BLaER1 treated with 17β-estradiol and CSF1 and Interleukin-3, amounts not matched to agents 10 nM and 100 nM (cell line): ENCODE measurements around the gene ARHGAP27.

Source experiments
- H3K27ac ChIP-seq, 11 experiments: shearing (Covaris generic); formaldehyde crosslinking; 2 replicates each; pipeline ENCODE4 v1.8.1; 2022
- H3K27me3 ChIP-seq, 11 experiments: shearing (Covaris generic); formaldehyde crosslinking; 2 replicates each; pipeline ENCODE4 v1.8.1; 2022
- H3K36me3 ChIP-seq, 11 experiments: shearing (Covaris generic); formaldehyde crosslinking; 2 replicates each; pipeline ENCODE4 v1.8.1; 2022
- H3K4me1 ChIP-seq, 10 experiments: shearing (Covaris generic); formaldehyde crosslinking; 2 replicates each; pipeline ENCODE4 v1.8.1; 2022
- H3K4me2 ChIP-seq, 11 experiments: shearing (Covaris generic); formaldehyde crosslinking; 2 replicates each; pipeline ENCODE4 v1.8.1; 2022
- H3K4me3 ChIP-seq, 10 experiments: shearing (Covaris generic); formaldehyde crosslinking; 2 replicates each; pipeline ENCODE4 v1.8.1; 2022
- H3K9ac ChIP-seq, 11 experiments: shearing (Covaris generic); formaldehyde crosslinking; 2 replicates each; pipeline ENCODE4 v1.8.1; 2022
- H3K9me3 ChIP-seq, 11 experiments: shearing (Covaris generic); formaldehyde crosslinking; replicated peaks in 1 of 11; 2 replicates each; pipeline ENCODE4 v1.8.1; 2022
- H4K20me1 ChIP-seq, 11 experiments: shearing (Covaris generic); formaldehyde crosslinking; 2 replicates each; pipeline ENCODE4 v1.8.1; 2022
- Cebpa-rat ChIP-seq, 11 experiments: shearing (Covaris generic); IDR thresholded peaks; 2 replicates each; pipeline ENCODE4 v1.8.1; 2022

The ARHGAP27 gene

DNA sequence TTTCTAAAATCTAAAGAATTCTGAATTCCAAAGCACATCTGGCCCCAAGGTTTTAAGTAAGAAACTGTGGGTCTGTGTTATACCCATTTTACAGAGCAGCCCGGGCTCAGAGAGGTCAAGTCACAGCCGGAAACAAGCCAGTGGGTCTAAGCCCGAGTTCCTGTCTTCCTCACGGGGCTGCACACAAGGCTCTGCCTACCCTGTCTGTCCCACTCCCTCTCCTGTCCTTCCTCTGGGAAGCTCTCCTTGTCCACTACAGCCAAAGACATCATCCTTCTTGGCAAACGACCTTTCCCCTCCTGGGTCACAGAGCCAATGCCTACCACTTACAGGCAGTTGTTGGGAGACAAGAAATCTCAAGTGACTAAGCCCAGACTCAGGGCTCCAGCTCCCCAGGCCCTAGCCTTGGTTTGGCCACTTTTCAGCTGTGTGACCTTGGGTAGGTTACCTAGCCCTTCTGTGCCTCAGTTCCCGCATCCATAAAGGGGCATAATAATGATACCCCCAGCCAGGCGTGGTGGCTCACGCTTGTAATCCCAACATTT is 60.3 kb downstream of the ARHGAP27 start:
- Histone ChIP-seq H3K27ac (no peak overlapping the region), H3K4me3 (no peak overlapping the region), H3K36me3 (no peaks in the 10 kb centered on the region), H3K4me2 (peak overlapping the region in 8 of 11 experiments; percentile 15 to 80 (median 74); a peak in 5 of 22 replicates), H3K9me3 (no peaks in the 10 kb centered on the region), H3K27me3 (peaks cover 17 to 35% (median 26%) of the 10 kb centered on the region in 11 experiments), H3K4me1 (peaks cover 25 to 44% (median 36%) of the 10 kb centered on the region in 10 experiments), H3K9ac (no peak overlapping the region), H4K20me1 (no peaks in the 10 kb centered on the region)
- TF ChIP-seq Cebpa-rat (IDR thresholded peaks at IDR 0.05) = no peak

GRCh38 chr17:45371414-45372324 is 61.0 kb downstream of the ARHGAP27 start:
- Histone ChIP-seq H3K9me3 (no peaks in the 10 kb centered on the region), H3K27me3 (peaks cover 17 to 35% (median 26%) of the 10 kb centered on the region in 11 experiments), H3K27ac (no peak overlapping the region), H4K20me1 (no peaks in the 10 kb centered on the region), H3K9ac (no peak overlapping the region), H3K4me1 (peaks cover 28 to 45% (median 37%) of the 10 kb centered on the region in 10 experiments), H3K36me3 (no peaks in the 10 kb centered on the region), H3K4me3 (peak overlapping the region in 1 of 10 experiments; percentile 22; a peak in 1 of 20 replicates), H3K4me2 (peak overlapping the region; percentile 7 to 82 (median 60); a peak in 20 of 22 replicates)
- no peak for TF ChIP-seq Cebpa-rat (IDR thresholded peaks at IDR 0.05)

- Histone ChIP-seq H3K4me1 (peaks cover 35 to 52% (median 40%) of the 10 kb centered on the region in 10 experiments), H3K27ac (no peak overlapping the region), H3K4me3 (no peak overlapping the region; a peak in 1 of 20 replicates), H4K20me1 (no peaks in the 10 kb centered on the region), H3K9ac (no peak overlapping the region), H3K4me2 (peak overlapping the region; percentile 5 to 82 (median 60); a peak in 20 of 22 replicates), H3K27me3 (peaks cover 17 to 35% (median 26%) of the 10 kb centered on the region in 11 experiments), H3K36me3 (no peaks in the 10 kb centered on the region), H3K9me3 (no peaks in the 10 kb centered on the region)
- TF ChIP-seq Cebpa-rat (IDR thresholded peaks at IDR 0.05) = no peak
Measured at GRCh38 chr17:45370949-45371413, 61.7 kb downstream of the ARHGAP27 start.

- Histone ChIP-seq H3K27ac (no peak overlapping the region), H3K27me3 (peaks cover 17 to 35% (median 26%) of the 10 kb centered on the region in 11 experiments), H3K4me2 (no peak overlapping the region), H3K4me1 (peaks cover 44 to 64% (median 51%) of the 10 kb centered on the region in 10 experiments), H3K4me3 (no peak overlapping the region), H4K20me1 (no peaks in the 10 kb centered on the region), H3K9me3 (no peaks in the 10 kb centered on the region), H3K9ac (no peak overlapping the region), H3K36me3 (no peaks in the 10 kb centered on the region)
- TF ChIP-seq Cebpa-rat (IDR thresholded peaks at IDR 0.05) = no peak
Measured at GRCh38 chr17:45369421-45369820, 63.2 kb downstream of the ARHGAP27 start.

DNA sequence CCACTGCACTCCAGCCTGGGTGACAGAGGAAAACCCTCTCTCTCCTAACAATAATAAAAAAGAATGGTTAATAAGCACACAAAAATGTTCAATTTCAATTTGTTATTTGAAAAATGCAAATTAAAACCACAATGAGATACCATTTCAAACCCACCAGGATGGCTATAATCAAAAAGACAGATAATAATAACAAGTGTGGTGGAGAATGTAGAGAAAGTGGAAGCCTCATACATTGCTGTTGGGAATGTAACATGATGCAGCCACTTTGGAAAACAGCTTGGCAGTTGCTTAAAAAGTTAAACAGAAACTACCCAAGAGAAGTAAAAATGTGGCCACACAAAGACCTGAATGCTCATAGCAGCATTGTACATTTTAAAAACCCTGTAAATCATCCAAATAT is 64.0 kb downstream of the ARHGAP27 start:
- Histone ChIP-seq H3K27ac (no peak overlapping the region), H3K9ac (no peak overlapping the region), H3K9me3 (peaks cover 0 to 1% (median 0%) of the 10 kb centered on the region in 11 experiments; a peak in 6 of 22 replicates), H3K4me1 (peaks cover 41 to 64% (median 52%) of the 10 kb centered on the region in 10 experiments), H3K4me3 (no peak overlapping the region), H3K4me2 (no peak overlapping the region), H3K27me3 (peaks cover 17 to 35% (median 26%) of the 10 kb centered on the region in 11 experiments), H3K36me3 (no peaks in the 10 kb centered on the region), H4K20me1 (no peaks in the 10 kb centered on the region)
- no peak for TF ChIP-seq Cebpa-rat (IDR thresholded peaks at IDR 0.05)

GRCh38 chr17:45367216-45367615 is 65.5 kb downstream of the ARHGAP27 start:
- Histone ChIP-seq H4K20me1 (no peaks in the 10 kb centered on the region), H3K9me3 (peaks cover 12 to 15% (median 14%) of the 10 kb centered on the region in 11 experiments; a peak in 21 of 22 replicates), H3K36me3 (no peaks in the 10 kb centered on the region), H3K4me2 (no peak overlapping the region), H3K27ac (no peak overlapping the region), H3K27me3 (peaks cover 17 to 25% (median 19%) of the 10 kb centered on the region in 11 experiments), H3K4me1 (peaks cover 28 to 54% (median 44%) of the 10 kb centered on the region in 10 experiments), H3K4me3 (no peak overlapping the region), H3K9ac (no peak overlapping the region)
- no peak for TF ChIP-seq Cebpa-rat (IDR thresholded peaks at IDR 0.05)

- H3K27ac ChIP-seq = no peak overlapping the region
- peak overlapping the region in 8 of 11 experiments; percentile 7 to 89 (median 24); a peak in 11 of 22 replicates for H3K4me2 ChIP-seq
- H3K4me1 ChIP-seq = peaks cover 23 to 50% (median 41%) of the 10 kb centered on the region in 10 experiments
- no peaks in the 10 kb centered on the region for H3K36me3 ChIP-seq
- TF ChIP-seq Cebpa-rat (IDR thresholded peaks at IDR 0.05) = no peak
- H4K20me1 ChIP-seq = no peaks in the 10 kb centered on the region
- H3K9me3 ChIP-seq = peaks cover 14 to 21% (median 18%) of the 10 kb centered on the region in 11 experiments; a peak in 21 of 22 replicates
- no peak overlapping the region for H3K4me3 ChIP-seq
- peak overlapping the region in 2 of 11 experiments; percentile 22 to 32; a peak in 2 of 22 replicates for H3K9ac ChIP-seq
- H3K27me3 ChIP-seq = peaks cover 11 to 20% (median 14%) of the 10 kb centered on the region in 11 experiments
Measured at GRCh38 chr17:45366691-45367090, 66.0 kb downstream of the ARHGAP27 start.

- H3K36me3 ChIP-seq = no peaks in the 10 kb centered on the region
- no peak for TF ChIP-seq Cebpa-rat (IDR thresholded peaks at IDR 0.05)
- H3K4me3 ChIP-seq = no peak overlapping the region
- H3K4me1 ChIP-seq = peaks cover 16 to 43% (median 37%) of the 10 kb centered on the region in 10 experiments
- H3K4me2 ChIP-seq = peak overlapping the region in 9 of 11 experiments; percentile 7 to 89 (median 21); a peak in 14 of 22 replicates
- peaks cover 14 to 25% (median 18%) of the 10 kb centered on the region in 11 experiments; a peak in 21 of 22 replicates for H3K9me3 ChIP-seq
- H4K20me1 ChIP-seq = no peaks in the 10 kb centered on the region
- H3K9ac ChIP-seq = peak overlapping the region in 1 of 11 experiments; percentile 22; a peak in 2 of 22 replicates
- H3K27ac ChIP-seq = no peak overlapping the region
- peaks cover 5 to 14% (median 7%) of the 10 kb centered on the region in 11 experiments for H3K27me3 ChIP-seq
Measured at GRCh38 chr17:45366049-45366448, 66.6 kb downstream of the ARHGAP27 start.
